HG03457 (cell line): ENCODE data around the gene ABCA6.

Experiments
- ATAC-seq: cut with Tn5 transposase; IDR thresholded peaks from one replicate; pipeline ENCODE4 v1.9.1; 2021; ENCODE audit warnings: moderate number of reproducible peaks; ENCODE audit not compliant: unreplicated experiment

The ABCA6 gene

DNA sequence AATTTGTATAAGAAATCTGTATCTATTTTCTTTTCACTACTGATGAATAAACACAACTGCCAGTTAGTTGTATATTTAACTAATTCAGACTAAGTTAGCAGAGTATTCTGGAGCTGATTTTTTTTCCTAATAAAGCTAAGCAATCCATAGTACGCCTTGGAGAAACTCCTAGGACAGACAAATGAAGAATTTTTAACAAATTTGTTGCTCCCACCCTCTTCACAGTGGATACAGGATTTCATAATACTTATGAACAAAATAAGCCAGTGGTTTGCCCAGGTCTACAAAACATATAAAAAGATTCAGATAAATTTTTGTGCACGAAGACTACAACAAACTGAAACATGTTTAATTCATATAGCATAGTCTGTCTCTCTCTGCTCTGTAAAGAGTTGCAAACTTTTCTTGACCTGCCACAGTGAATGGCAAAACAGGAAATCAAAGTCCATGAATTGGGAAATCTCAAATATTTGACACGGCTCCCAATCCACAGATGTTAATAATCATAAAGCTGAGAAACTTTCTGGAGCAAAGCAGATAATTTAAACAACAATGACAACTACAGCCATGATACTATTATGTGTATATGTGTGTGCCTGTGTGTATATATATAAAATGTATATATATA is 594 bp upstream of the ABCA6 start:
- ATAC-seq: no peak

DNA sequence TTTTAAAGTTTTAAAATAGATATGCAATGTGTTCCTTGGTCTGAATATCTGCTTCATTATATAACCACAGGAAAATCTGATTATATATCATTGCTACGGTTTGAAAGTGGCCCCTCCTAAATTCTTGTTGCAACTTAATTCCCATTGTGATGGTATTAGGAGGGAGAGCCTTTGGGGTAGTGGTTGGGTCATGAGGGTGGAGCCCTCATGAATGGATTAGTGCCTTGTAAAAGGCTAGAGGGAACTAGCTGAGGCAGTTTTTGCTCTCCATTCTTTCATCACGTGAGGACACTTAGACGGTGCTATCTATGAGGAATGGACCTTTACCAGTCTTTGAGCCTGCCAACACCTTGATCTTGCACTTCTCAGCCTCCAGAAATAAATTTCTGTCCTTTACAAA is 7.6 kb downstream of the ABCA6 start:
- no peak for ATAC-seq

DNA sequence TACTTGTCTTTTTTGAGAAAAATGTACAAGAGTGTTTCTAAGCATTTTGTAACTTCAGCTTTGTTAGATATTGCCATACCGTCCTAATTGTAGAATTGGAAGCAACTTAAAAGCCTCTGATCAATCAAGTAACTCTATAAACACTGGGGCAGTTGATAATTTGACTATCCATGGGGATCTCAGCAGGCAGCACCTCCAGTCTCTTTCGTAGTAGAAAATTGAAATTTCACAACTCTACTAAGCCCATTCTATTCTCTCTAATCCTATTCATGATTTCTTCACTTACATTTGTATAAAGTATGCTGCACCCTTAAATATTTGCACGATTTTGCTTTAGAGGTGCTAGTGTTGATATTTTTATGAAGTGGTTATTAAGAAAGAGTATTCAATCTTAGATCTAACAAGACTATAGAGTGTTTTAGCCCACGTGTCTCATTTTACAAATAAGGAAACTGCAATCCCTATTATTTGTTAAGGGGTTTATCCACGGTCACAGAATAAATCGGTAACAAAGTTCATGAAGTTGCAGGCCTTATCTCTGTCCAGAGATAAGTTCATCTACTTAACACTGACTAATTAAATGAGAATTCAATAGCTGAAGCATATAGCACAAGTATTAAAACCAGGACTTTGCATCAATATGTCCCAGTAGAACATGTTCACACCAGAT is 10.9 kb downstream of the ABCA6 start:
- ATAC-seq: no peak

DNA sequence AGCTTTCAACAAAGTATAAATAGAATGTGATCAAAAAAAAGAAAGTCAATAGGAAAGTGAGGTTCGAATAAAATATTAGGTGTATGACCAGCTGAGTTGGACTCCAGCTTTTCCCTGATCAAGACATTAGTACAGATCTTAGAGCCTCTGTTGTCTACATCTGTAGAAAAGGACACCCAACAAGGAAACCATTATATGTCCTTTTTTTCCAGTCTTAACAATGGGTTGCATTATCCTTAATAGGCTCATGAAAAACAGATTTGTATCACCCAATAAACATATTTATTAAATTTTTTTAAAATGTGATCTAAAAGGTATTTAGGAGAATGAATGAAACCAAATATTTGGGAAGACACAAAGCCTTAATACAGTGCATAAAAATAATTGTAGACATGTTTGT is 18.1 kb downstream of the ABCA6 start:
- ATAC-seq: no peak

DNA sequence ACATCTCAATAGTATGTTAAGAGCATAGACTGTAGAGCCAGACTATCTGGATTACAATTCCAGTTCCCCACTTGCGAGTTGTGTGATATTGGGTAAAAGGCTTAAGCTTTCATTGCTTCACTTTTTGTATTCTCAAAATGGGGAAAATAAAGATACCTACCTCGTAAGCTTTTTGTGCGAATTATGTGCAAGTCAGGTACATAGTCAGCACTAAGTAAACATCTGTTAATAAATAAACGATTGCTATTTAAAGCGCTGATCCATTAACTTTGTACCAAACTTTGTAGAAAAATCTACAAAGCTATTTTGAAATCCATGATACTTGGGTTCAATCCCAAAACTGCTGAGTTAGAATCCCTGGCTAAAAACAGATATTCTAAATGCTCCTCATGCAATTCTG is 19.6 kb downstream of the ABCA6 start:
- no peak for ATAC-seq

DNA sequence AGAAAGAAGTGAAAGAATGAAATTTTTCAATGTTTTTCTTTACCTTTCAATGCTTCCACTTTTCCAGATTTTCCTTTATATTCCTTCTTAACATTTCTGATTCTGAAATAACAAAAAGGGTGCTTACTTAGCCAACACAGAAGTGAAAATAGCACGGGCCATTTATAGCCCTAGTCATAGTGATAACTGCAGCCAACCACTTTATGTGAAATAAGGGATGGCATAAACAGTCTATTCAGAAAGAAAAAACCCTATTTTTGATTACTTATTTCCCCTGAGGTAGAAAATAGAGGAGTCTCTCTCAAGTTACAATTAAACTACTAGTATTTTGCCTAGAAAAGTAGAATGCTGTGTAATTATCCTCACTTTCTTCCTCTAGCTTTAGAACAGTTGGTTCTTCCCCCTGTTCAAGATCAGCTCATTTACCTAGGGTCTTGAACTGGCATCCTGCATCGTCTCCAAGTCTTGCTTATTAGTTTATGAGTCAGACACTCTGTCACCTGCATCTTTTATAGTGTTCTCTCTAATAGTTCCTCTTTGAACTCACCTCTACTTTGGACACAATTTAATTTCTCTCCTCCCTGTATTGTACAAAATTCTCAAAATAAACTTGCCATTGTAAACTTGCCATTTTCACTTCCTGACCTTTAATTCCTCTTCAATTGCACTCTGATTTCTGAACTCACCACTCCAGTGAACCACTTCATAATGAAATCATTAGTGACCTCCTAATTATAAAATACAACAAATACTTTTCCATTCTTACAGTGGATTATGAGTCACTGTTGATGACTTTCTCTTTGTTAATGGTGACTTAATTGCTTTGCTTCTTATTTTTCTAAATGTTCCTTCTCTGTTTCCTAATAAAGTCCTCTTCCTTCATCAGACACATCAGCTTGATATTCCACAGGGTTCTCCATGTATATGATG is 23.6 kb downstream of the ABCA6 start:
- ATAC-seq: no peak

DNA sequence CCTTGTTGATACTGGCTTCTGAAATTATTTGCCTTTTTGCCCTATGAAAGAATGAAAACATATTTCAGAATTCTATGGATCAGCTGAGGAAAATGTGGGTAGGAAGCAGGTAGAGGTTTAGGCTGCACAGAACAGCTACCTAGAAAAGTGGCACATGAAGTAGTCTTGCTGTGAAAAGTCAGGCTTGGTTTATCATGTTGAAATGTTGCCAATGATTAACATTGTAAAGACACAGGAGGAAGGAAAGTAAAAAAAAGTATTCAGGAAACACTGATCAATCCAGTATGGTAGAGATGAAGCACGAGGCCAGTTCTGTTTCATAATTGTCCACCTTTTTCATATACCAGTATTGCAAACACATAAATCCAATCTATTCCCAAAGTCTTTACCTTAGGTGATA is 29.9 kb downstream of the ABCA6 start:
- no peak for ATAC-seq

DNA sequence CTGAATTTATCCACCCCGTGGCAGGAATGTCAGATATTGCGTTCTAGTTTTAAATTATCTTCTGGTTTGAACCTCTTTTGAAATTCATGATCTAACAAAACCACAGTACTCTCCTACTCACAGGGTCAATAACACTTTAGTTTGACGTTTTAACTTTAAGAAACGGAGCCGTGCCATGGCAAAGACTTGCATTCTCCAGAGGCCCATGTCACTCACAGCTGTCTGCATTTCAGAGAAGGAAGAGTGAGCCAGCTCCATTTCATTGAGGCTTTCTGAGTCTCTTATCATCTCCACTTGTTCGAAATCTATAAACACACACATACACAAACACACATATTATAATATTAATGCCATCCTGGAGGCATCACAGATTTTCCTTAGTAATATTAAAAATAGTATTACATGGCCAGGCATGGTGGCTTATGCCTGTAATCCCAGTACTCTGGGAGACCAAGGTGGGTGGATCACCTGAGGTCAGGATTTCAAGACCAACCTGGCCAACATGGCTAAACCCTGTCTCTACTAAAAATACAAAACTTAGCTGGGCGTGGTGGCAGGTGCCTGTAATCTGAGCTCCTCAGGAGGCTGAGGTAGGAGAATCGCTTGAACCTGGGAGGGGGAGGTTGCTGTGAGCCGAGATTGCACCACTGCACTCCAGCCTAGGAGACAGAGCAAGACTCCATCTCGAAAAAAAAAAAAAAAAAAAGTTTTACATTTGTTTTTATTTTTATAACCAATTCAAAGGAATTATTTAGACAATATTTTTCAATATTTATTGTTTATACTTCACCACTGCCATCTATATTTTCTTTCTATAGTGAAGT is 35.6 kb downstream of the ABCA6 start:
- no peak for ATAC-seq

DNA sequence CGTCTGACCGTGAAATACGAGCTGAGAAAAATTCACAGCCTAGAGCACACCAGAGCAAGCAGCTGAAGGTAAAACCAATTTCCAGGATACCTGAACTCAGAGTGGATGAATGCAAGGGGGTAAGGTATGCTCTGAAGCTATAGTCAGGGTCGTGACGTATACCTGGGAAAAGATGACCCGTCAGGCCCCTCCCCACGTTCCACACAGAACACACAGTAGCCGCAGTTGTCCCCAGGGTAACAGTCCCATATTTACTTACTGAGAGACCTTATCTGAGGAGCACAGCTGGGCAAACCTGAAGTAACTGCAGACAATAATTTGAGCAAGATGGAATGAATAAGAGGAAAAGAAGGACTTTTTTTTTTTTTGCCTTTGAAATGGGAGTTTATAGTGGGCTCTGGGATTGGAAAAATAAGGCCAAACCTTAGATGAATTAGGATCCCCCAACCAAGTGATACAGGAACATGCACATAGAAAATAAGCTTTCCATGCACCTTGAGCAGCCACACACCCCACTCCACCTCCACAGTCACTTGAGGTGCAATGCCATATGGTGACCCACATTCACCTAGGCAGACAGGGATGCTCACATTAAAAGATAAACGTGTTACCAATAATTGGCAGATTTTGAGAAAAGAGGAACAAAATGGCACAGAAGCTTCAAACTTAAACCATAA is 38.0 kb downstream of the ABCA6 start:
- no peak for ATAC-seq

DNA sequence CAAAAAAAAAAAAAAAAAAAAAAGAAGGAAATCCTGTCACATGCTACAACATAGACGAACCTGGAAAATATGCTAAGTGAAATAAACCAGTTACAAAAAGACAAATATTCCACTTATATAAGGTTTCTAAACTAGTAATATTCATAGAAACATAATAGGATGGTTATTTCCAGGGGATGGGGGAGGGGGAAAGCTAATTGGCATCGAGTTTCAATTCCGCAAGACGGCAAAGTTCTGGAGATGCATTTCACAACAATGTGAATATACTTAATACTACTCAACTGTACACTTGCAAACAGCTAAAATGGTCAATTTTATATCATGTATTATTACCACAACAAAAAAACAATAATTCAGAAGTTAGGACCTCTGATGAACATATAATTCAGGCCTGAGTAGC is 43.1 kb downstream of the ABCA6 start:
- no peak for ATAC-seq

DNA sequence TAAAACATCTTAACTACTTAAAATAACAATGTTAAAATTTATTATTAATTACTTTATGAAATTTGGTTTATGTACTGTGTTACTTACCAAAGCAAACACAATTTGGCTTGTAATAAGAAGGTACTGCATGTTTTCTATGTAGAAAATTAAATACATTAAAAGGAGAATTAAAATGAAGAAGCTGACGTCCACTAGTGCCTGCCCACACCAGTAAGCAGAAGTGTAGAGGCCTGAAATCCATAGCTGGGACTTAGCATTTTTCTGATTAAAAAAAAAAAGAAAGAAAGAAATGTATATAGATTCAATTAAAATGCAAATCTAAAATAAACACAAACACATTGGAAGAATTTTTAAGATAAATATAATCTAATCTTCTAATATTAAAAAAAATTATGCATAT is 45.2 kb downstream of the ABCA6 start:
- no peak for ATAC-seq

DNA sequence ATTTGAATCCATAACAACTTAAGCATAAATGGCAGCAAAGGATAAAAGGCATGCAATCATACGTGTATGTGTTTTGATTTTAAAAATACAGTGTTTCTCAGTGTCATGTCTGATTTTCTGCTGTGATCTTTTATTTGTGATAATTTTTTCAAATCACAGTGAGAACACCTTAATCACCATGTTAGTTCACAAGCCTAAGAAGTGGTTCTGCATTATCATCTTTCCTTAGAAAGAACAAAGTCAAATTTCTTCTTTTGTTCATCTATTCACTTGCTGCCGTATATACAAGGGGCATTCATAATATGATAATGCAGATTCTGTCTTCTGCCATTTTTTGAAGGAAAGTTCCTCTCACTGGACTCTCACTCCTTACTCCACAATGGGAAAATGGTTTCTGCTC is 47.7 kb downstream of the ABCA6 start:
- ATAC-seq: no peak

DNA sequence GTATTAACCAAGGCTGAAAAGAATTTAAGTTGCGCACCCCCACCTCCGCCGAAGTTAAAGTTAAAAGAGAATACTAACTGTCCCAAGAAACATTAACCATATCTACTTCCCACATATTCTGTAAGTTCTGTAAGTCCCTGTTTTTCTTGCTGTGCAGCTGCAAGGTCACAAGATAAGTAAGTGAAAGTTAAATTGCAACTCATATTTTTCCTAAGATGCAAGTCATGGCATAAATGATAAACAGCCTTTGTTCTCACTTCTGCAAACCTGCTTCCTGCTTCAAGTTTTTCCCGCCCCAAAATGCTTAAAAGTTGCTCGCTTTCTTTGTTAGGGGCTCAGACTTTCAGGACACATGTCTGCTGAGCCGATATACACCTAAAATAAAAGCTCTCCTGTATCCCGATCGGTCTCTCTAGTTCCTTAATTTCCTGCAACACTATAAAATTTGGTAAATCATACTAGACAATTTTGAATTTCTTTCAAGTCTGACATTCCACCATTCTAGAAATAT is 48.4 kb downstream of the ABCA6 start:
- peak; percentile 52 for ATAC-seq

DNA sequence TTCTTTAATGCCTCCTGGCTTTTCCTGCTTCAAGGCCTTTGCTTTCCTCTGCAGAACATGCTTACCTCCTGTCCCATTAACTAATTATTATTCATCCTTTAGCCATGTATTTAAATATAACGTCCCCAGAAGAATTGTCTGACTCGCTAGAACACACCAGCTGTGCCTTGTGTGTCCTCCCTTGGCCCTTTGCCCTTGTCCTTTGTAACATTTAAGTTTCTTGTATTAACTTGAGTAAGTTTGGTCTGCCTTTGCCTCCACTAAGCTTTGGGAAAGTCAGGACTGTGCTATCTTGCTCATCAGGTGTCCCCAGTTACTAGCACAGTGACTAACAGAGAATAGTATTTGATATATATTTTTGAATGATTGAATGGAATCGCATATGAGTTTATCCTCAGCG is 51.3 kb downstream of the ABCA6 start:
- ATAC-seq: no peak

DNA sequence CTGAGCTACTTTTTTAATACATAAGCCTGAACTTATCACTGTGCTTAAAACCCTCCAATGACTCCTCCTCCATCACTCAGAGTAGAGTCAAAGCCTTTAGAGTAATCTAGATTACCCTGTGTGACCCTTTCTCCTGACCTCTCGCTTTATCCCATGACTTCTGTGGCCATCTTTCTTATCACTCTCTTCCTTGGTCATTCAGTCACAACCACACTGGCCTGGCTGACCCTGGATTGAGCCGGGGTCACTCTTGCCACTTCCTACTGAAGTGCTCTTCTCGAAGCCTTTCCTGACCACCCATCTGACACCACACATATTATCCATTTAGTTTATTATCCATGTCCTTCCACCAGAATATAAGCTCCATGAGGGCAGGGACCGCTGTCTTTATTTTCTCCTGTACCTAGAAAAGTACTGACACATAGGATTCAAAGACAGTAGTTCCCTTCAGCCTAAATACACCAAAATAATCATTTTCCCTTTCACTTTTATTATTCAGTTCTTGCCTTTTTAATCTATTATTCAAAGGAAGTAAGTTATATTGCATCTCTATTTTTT is 53.0 kb downstream of the ABCA6 start:
- ATAC-seq: no peak

DNA sequence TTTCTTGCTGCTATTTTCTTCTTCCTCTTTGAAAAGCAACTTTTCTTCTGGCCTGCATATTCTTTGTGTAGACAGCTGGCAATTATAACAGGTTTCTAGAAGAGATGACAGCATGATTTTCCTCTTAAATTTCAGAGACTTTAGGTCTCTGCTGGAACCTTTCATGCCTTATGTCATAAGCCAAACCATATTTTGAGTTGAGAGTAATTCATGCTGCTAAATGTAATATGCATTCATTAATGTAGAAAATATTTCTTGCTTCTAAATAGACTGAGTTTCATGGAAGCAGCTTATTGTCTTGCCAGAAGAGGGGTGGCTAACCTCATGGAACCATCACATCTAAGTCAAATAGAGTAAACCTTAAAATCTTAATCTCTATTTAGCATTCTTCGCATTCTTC is 55.1 kb downstream of the ABCA6 start:
- no peak for ATAC-seq

DNA sequence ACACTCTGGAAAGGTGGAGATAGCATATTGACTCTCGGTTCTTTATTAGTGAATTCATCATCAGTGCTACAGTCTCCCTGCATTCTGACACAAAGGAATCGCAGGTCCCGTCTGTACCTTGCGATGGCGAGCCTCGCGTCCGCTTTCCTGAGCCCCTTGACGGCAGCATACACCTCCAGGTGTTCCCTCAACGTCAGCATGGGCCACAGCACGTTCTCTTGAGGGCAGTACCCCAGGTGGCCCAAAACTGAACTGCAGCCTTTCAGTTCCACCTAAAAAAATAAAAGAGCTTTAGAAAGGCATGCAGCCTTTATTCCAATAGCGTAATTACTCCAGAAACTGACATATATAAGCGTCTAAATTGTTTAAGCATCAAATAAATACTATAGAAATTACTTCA is 56.8 kb downstream of the ABCA6 start:
- no peak for ATAC-seq

DNA sequence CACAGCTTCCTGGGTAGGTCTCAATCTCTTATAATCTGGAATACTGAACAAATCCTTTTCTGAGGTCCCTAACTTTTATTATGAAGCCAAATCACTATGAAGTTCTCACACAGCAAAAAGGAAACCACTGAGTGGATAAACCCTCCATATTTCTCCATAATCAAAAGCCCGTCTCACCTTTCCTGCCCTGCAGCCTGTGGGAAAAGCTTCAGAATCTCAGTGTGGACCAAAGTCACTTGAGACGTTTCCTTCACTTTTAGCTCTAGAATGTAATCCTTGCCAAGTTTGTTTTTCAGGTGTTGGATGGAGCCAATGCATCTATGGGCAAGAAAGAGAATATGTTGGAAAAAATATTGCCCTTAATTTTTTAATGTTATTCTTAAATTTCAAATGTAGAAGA is 59.0 kb downstream of the ABCA6 start:
- no peak for ATAC-seq

DNA sequence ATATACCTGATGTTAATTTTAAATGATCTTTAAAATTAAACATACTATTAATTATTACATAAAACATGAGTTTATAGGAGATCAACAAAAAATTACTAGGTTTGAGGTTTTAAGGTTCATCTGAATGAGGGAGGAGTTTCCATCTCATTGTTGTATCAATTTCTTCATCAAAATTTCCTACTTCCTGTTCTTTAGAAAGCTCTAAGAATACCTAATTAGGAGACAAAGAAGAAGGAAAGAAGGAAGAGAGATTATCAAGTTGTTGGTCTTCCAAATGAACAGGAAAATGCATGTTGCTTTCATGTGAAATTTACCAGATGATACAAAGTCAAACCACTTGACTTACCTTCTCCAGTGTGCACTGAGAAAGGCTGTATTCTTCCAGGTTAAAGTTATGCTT is 62.8 kb downstream of the ABCA6 start:
- ATAC-seq: no peak

DNA sequence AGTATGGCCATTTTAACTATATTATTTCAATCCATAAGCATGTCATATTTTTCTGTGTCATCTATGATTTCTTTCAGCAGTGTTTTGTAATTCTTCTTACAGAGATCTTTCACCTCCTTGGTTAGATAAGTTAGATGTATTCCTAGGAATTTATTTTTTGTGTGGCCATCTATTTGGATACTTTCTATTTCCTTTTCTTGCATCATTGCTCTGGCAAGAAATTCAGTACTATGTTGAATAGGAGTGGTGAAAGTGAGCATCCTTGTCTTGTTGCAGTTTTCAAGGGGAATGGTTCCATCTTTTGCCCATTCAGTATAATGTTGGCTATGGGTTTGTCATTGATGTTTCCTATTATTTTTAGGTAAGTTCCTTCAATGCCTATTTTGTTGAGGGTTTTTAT is 65.9 kb downstream of the ABCA6 start:
- ATAC-seq: no peak
